ENCODE measurements around the gene PLS3.

Gene PLS3

DNA sequence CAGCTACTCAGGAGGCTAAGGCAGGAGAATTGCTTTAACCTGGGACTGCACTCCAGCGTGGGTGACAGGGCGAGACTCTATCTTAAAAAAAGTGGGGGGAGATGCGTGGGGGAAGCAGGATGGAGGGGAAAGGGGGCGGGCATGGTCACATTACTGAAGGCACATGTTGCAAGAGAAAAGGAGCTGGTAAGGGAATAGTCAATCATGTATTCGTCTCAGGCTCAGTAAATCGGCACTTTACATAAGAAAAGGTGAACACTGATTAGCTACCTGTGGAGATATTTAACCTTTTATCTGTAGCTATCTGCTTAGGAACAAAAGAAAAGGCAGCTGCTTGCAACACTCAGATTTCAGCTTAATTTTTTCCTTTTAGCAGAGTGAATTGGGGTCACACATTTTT, 132.5 kb downstream of the PLS3 start:
- no peak for DNase-seq (ENCODE audit: low spot score)

DNA sequence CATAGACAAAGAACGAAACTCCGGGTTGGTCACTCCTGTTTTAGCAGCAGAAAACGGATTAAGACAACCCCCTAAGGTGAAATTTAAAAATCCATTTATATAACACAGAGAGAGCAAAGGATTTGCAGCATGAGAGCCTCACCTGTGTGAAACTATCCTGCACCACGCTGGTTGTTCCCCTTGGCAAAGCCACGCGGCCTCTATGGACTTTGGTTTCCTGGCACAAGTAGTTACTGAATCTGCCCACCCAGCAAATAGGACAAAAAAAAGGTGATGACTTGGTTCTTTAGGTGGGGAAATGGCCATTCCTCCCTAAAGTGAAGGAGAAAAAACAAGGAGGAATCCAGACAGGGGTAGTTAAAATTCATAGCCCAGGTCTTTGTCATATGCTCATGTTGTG, 133.1 kb downstream of the PLS3 start:
- DNase-seq (ENCODE audit: low spot score) = no peak

DNA sequence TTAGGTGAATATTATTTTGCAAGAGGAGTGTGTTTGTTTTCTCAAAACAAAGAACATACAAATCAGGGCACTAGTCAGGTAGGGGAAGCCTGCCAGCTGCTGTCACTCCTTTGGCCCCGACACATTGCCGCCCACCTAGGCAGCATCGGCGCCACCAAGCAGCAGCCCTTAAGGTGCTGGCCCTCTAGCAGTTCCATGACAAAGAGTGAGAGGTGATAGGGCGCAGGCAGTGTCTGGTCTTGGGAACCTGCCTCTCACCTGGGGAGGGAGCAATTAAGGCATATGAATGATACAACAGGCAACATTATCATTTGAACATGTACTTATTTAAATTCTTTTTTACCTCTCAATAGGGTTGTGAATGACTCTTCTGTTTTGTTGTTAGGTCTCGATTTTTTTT, 135.1 kb downstream of the PLS3 start:
- no peak for DNase-seq (ENCODE audit: low spot score)

DNA sequence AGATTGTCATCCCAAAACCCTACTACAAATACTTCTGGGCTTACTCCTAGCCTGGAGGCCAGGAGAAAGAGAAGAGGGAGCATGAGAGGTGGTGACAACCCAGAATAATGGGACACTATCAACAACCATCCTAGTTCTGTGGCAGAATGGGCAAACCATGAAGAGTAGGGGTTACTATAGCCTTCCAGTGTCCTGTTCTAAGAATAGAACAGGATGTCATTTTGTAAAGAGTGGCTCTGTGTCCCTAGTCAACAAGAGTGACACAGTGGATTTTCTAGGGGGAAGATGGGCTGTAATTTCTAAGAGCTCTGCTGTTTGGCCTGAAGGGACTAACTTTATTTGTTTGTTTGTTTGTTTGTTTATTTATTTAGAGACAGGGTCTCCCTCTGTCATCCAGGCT, 136.0 kb downstream of the PLS3 start:
- no peak for DNase-seq (ENCODE audit: low spot score)

DNA sequence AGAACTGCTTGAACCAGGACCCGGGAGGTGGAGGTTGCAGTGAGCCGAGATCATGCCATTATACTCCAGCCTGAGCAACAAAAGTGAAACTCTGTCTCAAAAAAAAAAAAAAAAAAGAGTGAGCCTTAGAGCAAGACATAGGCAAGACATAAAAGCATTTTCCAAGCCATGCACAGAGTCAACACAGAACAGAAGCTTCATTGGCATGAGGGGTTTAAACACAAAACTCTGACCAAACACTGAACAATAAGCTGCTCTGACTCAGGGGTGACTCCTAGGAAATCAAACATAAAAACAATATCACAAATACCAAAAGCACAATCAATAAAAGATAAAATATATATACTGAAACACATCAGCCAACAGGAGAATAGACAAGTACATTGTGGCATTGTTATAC, 136.8 kb downstream of the PLS3 start:
- no peak for DNase-seq (ENCODE audit: low spot score)

Data from Ammon's horn (tissue), 1 donor.